GM18505 (cell line): ENCODE data around the gene F12.

ENCODE experiments used
- ATAC-seq: cut with Tn5 transposase; IDR thresholded peaks from one replicate; pipeline ENCODE4 v1.9.1; 2021; ENCODE audit not compliant: unreplicated experiment
- POLR2A ChIP-seq: IDR thresholded peaks from 4 replicates; pipeline ENCODE4 v1.6.1; 2011; ENCODE audit warnings: borderline replicate concordance; ENCODE audit not compliant: insufficient read depth, insufficient read length; ENCODE audit errors: extremely low read depth

F12 gene

GRCh38 chr5:177373806-177374205 lies 35.6 kb downstream of the F12 start:
- TF ChIP-seq POLR2A, result no peak
- ATAC-seq, result no peak

- no peak for TF ChIP-seq POLR2A
- ATAC-seq, result no peak
Observed at GRCh38 chr5:177372910-177373309, 36.5 kb downstream of the F12 start.

DNA sequence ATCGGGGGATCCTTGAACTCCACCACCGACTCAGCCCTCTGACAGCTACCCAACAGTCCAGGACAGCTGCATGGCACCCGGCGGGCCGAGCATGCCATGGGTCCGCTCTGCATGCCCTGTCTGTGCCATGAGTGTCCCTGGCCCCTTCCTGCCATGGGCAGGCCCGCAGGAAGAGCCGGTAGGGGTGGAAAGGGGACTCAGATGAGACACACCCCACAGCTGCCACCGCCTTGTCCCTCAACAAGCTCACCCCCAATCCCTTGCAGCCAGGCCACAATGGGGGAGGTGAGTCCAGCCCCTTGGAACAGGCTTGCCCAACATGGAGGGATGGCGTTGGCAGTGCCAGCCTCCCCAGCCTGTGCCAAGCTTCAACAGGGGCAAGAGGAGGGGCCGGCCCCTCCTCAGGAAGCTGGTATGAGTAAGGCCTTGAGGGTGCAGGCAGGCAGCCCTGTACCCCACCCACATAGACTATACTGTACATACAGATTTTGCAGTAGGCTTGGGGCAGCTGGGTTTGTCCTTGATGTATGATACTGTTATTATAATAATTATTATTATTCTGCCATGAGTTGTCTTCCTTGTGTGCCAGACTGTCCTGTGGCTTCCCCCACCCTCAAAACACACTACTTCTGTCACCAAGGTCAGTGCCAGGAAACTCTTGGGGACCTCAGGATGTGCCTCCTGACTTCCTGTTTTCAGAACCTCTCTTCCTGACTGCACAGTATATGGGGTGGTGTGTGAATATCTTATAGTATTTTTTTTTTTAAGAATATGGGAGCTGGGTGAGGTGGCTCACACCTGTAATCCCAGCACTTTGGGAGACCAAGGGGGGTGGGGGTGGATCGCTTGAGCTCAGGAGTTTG lies 37.1 kb downstream of the F12 start:
- no peak for TF ChIP-seq POLR2A
- no peak for ATAC-seq

GRCh38 chr5:177371120-177372033 lies 38.0 kb downstream of the F12 start:
- no peak for TF ChIP-seq POLR2A
- ATAC-seq, result no peak

- ATAC-seq, result no peak
Observed at GRCh38 chr5:177370488-177371119, 38.8 kb downstream of the F12 start.

GRCh38 chr5:177369645-177370440 lies 39.5 kb downstream of the F12 start:
- ATAC-seq, result no peak
- peak; percentile 29 for TF ChIP-seq POLR2A

More at GRCh38 chr5:177370488-177371119, 38.8 kb downstream of the F12 start:
- no peak for TF ChIP-seq POLR2A

DNA sequence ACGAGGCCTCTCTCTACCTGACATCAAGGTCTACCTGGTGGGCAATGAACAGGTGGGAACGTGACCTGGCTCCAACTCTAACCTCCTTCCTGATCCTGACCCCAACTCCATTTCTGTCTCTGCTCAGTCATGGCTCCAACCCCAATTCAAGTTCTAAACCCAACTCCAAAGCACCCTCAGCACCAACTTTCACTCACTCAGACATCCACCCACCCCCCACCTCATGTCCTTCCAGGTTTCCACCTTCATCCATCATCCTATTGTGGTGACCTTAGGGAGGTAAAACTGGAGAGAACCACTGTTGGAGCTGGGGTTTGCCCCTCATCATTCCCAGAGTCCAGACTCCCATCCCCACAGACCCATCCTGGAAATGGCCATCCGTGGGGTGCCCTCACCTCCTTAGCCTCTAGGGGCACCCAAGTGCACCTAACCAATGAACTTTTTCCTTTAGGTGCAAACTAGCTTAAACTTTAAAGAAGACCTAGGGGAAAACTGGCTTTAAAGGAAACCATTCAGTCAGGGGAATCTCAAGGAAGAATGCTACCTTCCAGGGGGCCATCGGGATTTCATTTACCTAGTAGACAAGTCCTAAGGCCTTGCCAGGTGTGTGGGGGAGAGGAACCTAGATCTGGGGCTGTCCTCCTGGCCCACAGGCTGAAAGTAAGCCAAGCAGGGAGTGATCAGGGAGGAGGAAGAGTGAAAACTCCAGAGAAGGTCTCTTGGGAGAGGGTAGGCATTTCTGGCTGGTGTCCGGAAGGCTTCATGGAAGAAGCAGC lies 40.3 kb downstream of the F12 start:
- no peak for TF ChIP-seq POLR2A
- no peak for ATAC-seq

- no peak for TF ChIP-seq POLR2A
- ATAC-seq, result no peak
Observed at GRCh38 chr5:177367981-177368868, 41.1 kb downstream of the F12 start.

DNA sequence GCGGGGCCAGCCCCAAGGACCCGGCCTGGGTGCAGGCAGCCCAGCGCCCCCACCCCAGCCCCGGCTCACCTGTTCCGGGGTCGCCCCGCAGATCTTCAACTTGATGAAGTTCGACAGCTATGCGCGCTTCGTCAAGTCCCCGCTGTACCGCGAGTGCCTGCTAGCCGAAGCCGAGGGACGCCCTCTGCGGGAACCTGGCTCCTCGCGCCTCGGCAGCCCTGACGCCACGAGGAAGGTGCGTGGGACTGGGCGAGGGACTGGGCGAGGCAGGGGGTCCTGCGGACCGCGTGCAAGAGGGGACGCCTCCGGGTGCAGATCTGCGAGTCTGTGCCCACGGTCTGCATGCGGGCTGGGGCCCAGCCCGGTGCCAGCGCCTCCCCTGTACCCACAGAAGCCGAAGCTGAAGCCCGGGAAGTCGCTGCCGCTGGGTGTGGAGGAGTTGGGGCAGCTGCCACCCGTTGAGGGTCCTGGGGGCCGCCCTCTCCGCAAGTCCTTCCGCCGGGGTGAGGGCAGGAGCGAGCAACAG lies 42.0 kb downstream of the F12 start:
- TF ChIP-seq POLR2A, result no peak
- no peak for ATAC-seq

DNA sequence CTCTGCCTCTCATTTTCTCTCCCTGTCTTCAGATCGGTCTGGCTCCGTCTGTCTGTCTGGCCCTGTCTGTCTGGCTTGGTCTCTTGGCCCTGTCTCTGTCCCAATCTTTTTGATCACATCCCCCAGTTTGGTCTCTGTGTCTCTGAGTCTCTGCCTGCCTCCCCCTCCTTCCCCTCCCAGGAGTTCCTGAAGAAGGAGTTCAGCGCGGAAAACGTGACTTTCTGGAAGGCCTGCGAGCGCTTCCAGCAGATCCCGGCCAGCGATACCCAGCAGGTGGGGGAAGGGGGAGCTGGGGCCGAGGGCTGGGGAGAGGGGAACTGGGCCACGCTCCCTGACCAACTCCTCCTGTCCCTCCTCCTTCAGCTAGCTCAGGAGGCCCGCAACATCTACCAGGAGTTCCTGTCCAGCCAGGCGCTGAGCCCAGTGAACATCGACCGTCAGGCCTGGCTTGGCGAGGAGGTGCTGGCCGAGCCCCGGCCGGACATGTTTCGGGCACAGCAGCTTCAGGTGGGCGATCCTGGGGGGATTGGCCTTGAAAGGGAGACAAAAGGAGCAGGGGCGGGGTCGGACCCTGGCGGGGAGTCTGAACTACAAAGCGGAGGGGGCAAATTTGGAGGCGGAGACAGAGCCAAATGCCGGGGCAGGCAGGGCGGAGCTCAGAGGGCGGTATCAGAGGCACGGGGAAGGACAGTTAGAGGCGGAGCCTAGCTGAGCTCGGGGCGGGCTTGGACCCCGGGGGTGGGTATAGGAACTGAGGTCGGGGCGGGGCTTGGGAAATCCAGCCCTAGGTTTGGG lies 42.6 kb downstream of the F12 start:
- ATAC-seq, result no peak
- TF ChIP-seq POLR2A, result no peak

GRCh38 chr5:177365845-177366527 lies 43.4 kb downstream of the F12 start:
- no peak for ATAC-seq

More at GRCh38 chr5:177365845-177366527, 43.4 kb downstream of the F12 start:
- no peak for TF ChIP-seq POLR2A
